DMS53 treated with DMSO at 0.1 percent for 48 hours (cell line): Measurements from ENCODE around the gene LSM12.
"Not testable (repeated sequence)": the region's sequence is repeated elsewhere in the genome, so short reads cannot be mapped to it uniquely, and the experiment has no call there.

Experiments
- DNase-seq: peaks from one replicate; lab custom pipeline; 2025; ENCODE audit not compliant: unreplicated experiment; lab: John Stamatoyannopoulos, UW

The LSM12 gene

DNA sequence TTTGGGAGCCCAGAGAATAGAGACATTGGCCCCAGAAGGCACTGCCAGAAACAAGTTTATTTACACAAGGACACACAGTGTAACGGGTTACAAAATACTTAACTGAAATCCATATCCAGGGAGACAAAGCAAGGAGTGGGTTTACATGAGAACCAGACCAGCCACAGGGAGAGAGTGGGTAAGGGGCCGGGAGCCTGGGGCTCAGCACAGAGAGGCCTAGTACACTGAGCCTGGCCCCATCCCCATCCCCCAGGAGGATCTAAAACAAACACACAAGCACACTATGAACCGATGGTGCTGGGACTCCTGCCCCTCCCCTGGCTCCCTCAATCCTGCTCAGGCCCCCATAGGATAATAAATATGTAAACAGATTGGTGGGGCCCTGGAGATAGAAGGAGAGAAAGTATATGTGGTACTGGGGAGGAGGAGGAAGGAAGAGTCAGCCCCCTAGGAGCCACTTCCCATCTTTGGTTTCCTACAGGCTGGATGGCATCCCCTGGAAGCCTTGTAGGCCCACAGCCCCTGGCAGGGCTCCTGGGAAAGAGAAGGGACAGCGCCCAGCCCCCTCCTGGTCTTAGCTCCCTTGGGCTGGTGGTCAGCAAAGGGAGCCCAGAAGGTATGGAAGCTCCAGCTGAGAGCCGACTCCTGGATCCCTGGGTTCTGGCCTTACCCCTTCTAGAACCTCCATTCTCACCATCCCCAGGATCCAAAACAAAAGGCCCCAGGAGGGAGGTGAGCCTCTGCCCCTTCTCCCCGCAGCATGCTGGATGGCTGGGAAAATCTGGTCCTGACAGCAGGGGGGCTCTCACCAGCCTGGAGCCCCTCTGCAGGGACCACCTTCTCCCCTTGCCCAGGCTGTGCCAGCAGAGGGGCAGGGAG is 10.5 kb upstream of the LSM12 start:
- DNase-seq, result no peak

DNA sequence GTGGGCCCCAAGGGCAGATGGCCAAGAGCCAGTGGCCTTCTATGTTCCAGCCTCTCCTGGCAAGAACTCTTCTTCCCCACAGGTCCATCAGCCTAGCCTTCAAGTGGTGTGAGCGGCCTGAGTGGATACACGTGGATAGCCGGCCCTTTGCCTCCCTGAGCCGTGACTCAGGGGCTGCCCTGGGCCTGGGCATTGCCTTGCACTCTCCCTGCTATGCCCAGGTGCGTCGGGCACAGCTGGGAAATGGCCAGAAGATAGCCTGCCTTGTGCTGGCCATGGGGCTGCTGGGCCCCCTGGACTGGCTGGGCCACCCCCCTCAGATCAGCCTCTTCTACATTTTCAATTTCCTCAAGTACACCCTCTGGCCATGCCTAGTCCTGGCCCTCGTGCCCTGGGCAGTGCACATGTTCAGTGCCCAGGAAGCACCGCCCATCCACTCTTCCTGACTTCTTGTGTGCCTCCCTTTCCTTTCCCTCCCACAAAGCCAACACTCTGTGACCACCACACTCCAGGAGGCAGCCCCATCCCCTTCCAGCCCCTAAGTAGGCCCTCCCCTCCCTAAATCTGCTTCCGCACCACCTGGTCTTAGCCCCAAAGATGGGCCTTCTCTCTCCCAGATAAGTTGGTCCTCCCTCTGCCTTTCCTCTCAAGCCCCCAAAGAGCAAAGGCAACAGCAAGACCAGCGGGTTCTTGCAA is 9.3 kb upstream of the LSM12 start:
- DNase-seq, result no peak

DNA sequence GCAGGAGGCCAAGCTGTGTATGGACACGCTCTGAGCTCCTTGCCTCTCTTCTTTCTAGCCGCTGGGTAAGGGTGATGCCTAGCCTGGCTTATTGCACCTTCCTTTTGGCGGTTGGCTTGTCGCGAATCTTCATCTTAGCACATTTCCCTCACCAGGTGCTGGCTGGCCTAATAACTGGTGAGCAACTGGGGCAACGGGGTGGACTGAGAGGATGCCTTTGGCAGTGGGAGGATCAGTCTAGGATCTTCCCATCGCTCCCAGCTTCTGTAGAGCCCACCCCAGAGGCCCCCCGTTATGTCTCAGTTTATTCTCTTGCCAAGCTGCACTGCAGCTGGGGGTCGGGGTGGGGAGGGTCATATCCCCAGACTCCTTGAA is 8.4 kb upstream of the LSM12 start:
- no peak for DNase-seq

GRCh38 chr17:44074231-44074910 is 7.9 kb upstream of the LSM12 start:
- DNase-seq, result no peak

DNA sequence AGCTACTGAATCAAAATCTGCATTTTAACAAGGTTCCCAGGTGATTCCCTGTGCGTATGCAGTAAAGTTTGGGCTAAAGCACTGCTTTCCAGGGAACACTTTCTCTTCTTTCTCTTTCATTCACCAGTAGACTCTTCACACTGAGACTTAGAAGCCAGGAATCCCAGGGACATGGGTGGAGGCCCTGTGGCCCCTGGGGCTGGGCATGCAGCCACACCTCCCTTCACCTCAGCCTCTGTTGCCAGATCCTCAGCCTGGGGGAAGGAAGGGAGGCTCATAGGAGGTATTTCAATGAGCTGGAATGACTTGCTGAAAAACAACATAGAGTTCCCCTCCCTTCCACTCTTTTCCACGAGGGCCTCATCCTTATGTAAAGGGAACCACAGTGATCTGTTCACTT is 5.3 kb upstream of the LSM12 start:
- no peak for DNase-seq

- DNase-seq, result no peak
These were observed 4.7 kb upstream of the LSM12 start for GRCh38 chr17:44071198-44071520.

GRCh38 chr17:44070455-44071197 is 4.2 kb upstream of the LSM12 start, which contains the start of gene G6PC3:
Gene G6PC3 (plus strand): TSS chr17:44070735. CDS start chr17:44070966, 231 bp downstream.
- peak; percentile 99 for DNase-seq

- no peak for DNase-seq
These were observed 3.5 kb upstream of the LSM12 start for GRCh38 chr17:44069974-44070454.

DNA sequence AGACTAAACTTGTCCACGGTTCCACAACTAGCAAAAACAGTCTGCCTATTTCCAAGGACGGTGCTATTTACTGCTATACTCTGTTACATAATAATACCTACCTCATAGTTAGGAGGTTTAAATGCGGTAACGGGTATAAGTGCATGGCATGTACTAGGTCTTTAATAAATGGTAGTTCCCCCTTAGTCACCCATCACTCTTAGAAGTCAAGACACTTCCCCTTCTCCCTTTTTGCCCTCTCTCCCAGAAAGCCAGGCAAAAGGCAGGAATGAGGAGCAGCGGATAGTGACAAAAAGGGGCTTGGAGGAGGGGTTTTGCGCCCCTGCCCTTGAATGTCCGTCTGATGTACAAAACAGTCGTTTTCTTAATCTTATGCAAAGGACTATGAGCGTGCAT is 1.1 kb upstream of the LSM12 start:
- DNase-seq, result no peak

DNA sequence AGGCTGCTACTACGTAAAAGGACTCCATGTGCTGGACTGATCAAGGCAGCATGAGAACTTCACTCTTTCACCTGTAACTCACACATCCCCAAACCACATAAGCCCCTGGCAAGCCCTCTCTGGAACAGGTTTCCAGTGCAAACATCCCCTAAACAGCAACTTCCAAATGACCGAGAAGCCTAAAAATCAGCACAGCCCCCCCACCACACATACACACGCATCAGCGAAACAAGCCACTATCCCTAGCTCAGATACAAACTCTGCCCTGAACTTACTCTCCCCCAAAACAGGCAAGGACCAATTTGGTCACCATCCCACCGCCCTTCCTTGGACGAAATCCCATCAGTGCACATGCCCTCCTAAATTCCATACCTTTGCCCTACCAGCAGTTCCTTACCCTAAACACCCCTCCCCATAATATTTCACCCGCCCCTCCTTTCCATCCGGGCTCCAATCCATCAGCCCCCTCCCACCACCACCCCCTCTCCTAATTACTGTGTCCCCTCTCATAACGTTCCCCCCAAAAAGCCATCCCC is 735 bp downstream of the LSM12 start:
- DNase-seq, result no peak

DNA sequence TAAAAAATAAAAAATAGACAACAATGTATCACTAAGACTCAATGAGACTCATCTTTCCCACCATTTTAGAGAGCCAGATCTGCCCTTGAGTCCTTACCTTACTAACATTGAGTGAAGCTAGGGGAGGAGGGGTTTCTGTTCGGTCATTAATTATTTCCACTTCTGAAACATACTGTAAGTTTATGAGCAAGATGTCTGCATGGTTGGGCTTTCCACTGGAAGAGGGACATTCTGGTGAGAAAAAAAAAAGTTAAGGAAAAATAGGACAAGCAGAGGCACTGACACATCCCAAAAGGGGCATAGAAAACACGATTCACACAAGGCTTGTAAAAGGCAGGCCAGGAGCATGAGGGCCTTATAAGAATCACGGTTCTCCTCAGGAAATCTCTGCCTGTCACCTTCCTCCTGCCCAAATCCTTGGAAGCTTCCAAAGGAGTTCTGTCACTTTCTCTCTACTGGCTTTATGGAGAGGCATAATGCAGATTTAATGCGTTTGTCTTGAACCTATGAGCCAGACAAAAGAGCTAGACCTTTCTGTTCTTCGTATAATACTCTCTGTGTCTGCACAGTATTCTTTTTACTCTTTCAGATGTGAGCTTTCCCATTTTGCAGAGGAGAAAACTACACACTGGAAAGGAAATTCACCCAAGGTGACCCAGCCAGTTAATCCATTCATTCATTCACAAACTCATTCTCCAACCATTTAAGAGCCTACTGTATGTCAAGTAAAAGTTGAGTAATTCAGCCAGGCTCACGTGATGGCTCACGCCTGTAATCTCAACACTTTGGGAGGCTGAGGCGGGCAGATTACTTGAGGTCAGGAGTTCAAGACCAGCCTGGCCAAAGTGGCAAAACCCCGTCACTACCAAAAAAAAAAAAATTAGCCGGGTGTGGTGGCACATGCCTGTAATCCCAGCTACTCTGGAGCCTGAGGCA is 2.5 kb downstream of the LSM12 start:
- no peak for DNase-seq

- no peak for DNase-seq
These were observed 3.6 kb downstream of the LSM12 start for GRCh38 chr17:44062871-44063270.

GRCh38 chr17:44061446-44061845 is 5.0 kb downstream of the LSM12 start:
- no peak for DNase-seq

- DNase-seq, result no peak
These were observed 7.2 kb downstream of the LSM12 start for GRCh38 chr17:44059101-44059892.

GRCh38 chr17:44053125-44053872 is 13.2 kb downstream of the LSM12 start:
- DNase-seq, result no peak

DNA sequence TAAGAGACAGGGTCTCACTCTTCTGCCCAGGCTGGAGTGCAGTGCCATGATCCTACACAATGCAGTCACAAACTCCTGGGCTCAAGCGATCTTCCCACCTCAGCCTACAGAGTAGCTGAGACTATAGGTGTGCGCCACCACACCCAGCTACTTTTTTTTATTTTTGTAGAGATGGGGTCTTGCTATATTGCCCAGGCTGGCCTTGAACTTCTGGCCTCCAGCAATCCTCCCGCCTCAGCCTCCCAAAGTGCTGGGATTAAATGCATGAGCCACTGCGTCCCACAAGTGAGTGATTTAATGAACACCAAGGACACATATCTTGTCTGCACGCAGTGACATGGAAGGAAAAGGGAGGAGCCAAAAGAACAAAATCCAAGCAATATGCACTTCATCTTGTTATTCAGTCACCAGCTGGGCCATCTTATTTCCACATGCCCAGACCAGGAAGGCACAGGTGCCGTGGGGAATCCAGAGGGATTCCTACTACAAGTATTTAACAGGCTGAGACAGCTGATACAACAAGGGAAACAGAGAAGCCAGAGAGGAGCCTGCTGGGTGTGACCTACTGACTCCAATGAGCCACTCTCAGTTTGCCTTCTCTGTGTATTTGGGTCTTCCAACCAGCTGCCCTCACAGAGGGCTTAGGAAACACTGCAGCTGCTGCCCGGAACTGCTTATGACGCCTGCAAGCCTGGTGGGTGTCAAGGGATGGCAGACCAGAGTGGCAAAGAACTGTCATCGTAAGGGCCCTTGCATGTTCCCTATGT is 17.0 kb downstream of the LSM12 start:
- DNase-seq, result no peak

DNA sequence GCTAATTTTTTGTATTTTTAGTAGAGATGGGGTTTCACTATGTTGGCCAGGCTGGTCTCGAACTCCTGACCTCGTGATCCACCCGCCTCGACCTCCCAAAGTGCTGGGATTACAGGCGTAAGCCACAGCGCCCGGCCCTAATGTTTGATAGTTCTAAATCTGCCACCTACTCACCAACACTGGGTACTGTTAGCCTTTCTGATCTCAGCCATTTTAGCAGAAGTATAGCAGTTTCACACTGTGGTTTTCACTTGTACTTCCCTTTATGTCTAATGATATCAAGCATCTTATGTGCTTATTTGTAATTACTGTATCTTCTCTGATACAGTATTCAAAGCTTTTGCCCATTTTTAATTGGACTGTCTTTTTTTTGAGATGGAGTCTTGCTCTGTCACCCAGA is 19.6 kb downstream of the LSM12 start:
- DNase-seq, result not testable (repeated sequence)

DNA sequence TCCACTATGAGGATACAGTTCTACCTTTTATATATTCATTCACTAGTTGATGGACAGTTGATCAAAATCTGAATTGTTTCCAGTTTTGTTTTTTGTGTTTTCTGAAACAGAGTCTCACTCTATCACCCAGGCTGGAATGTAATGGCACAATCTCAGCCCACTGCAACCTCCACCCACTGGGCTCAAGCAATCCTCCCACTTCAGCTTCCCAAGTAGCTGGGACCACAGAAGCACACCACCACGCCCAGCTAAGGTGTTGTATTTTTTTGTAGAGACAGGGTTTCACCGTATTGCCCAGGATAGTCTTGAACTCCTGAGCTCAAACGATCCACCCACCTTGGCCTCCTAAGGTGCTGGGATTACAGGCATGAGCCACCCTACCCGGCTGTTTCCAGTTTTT is 21.0 kb downstream of the LSM12 start:
- no peak for DNase-seq
